Mucosa of descending colon (tissue), 3 donors: ENCODE results near the gene RABGGTA. TPM values are rescaled to one million over a fixed set of nuclear protein-coding genes. Genes with fewer than 3 reads are reported as not detected.

Source experiments
- ATAC-seq: fragments of 200-7000 bp; cut with Tn5 transposase; one replicate; pipeline ENCODE4 v1.9.1; 2020; ENCODE audit warnings: mild to moderate bottlenecking, moderate library complexity
- DNase-seq, 3 donors: peaks; one replicate each; pipeline ENCODE4 v3.0.0-alpha.2; 2020
- H3K36me3 ChIP-seq: fragments of 200-600 bp; one replicate; pipeline ENCODE4 v1.8.0; 2021; ENCODE audit warnings: low read depth, mild to moderate bottlenecking
- H3K4me1 ChIP-seq: fragments of 200-600 bp; one replicate; pipeline ENCODE4 v1.8.0; 2021; ENCODE audit warnings: low read depth, mild to moderate bottlenecking
- H3K4me3 ChIP-seq: fragments of 200-600 bp; one replicate; pipeline ENCODE4 v1.8.0; 2021; ENCODE audit warnings: mild to moderate bottlenecking
- H3K9me3 ChIP-seq: fragments of 200-600 bp; one replicate; pipeline ENCODE4 v1.8.0; 2021; ENCODE audit warnings: mild to moderate bottlenecking
- intact Hi-C, 2 donors: fragments of 100-400 bp; cut with DNase I in 1 of 2; cut with micrococcal nuclease in 1 of 2; formaldehyde crosslinking; loops; one replicate each; pipeline versions ENCODE4 v1.11.0 to v1.11.1; 2022; cut with DNase I, micrococcal nuclease
- total RNA-seq, 3 donors: library from RNA; stranded (reverse); fragmentation: NEBNext Ultra II Directional in 2 of 3; extraction: Animal tissue kit (Norgen Biotek cat#: 25700) in 2 of 3; gene quantifications; one replicate each; pipeline versions ENCODE4 v1.2.1 to v1.2.4, GENCODE V29; 2021 to 2023
- TF ChIP-seq, protein P1 (sequence below): fragments of 200-600 bp; IDR thresholded peaks from one replicate; pipeline ENCODE4 v1.8.0; 2022; ENCODE audit warnings: antibody characterized with exemption, mild to moderate bottlenecking
- donor health status: DM: no; HTN: no; CAD: no; lungs with moderate emphysema.
- donor health status: DM: no; HTN: no; CAD: no.
- donor health status: DM: no; HTN: yes; CAD: no.

The RABGGTA gene
- total RNA-seq, 3 donors from 2014 or later: 31.6 to 52.9 (median 41.3) TPM

DNA sequence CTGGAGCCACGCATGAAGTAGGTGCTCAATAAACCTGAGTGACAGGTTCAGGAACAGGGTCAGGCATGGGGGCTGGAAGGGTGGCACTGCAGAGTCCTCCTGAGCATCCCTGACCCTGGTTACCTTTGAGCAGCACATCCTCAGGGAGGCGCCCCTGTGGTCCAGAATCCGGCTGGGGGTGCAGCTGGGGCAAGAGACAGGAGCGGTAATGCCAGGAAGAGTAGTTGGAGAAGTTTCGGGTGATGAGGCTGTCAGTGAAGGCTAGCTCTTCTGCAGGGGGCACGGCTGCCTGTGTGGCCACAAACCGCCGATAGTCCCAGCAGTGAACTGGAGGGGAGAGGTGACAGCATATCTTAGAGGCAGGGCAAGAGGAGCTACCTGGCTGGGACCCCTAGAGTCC is 2.0 kb downstream of the RABGGTA start:
- peak in 1 of 3 donors; percentile 21 for DNase-seq
- H3K36me3 ChIP-seq: no peaks in the 10 kb centered on the region

GRCh38 chr14:24268225-24268624 is 3.2 kb downstream of the RABGGTA start:
- Histone ChIP-seq H3K36me3 (no peaks in the 10 kb centered on the region), H3K9me3 (no peaks in the 10 kb centered on the region), H3K4me3 (no peak overlapping the region), H3K4me1 (no peaks in the 10 kb centered on the region)
- ATAC-seq (no peak), DNase-seq (peak in 1 of 3 donors; percentile 11)
- intact Hi-C loops: no loop called here
- TF ChIP-seq, protein P1, sequence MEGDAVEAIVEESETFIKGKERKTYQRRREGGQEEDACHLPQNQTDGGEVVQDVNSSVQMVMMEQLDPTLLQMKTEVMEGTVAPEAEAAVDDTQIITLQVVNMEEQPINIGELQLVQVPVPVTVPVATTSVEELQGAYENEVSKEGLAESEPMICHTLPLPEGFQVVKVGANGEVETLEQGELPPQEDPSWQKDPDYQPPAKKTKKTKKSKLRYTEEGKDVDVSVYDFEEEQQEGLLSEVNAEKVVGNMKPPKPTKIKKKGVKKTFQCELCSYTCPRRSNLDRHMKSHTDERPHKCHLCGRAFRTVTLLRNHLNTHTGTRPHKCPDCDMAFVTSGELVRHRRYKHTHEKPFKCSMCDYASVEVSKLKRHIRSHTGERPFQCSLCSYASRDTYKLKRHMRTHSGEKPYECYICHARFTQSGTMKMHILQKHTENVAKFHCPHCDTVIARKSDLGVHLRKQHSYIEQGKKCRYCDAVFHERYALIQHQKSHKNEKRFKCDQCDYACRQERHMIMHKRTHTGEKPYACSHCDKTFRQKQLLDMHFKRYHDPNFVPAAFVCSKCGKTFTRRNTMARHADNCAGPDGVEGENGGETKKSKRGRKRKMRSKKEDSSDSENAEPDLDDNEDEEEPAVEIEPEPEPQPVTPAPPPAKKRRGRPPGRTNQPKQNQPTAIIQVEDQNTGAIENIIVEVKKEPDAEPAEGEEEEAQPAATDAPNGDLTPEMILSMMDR: no peak

More for the DNA sequence above, 2.0 kb downstream of the RABGGTA start:
- H3K9me3 ChIP-seq: no peaks in the 10 kb centered on the region
- no peak overlapping the region for H3K4me3 ChIP-seq
- no peak for ATAC-seq
- H3K4me1 ChIP-seq: no peaks in the 10 kb centered on the region
- TF ChIP-seq, protein P1: no peak
- intact Hi-C loops: no loop called here

DNA sequence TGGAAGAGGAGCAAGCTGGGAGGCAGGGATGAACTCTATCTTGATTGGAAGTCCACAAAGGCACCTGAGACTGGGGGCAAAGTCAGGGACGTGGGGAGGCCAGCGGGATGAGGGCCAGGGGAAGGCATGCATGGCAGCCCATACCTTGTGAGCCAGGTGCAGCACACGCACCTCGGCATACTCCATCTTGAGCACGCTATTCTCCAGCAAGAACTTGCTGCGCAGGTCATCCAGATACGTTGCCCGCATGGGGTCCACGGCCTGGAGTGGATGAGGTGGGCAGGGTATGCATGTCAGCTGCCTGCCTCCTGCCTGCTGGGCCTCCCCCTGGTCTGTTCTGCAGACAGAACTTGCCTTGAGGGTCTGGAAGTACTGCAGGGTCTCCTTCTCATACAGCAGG is 3.9 kb downstream of the RABGGTA start:
- no peaks in the 10 kb centered on the region for H3K36me3 ChIP-seq
- H3K4me1 ChIP-seq: no peaks in the 10 kb centered on the region
- intact Hi-C loops: no loop called here
- H3K4me3 ChIP-seq: no peak overlapping the region
- DNase-seq (peak in 1 of 3 donors; percentile 5), ATAC-seq (no peak)
- no peaks in the 10 kb centered on the region for H3K9me3 ChIP-seq
- TF ChIP-seq, protein P1: no peak

GRCh38 chr14:24266344-24267244 is 4.8 kb downstream of the RABGGTA start:
- H3K4me3 ChIP-seq: no peak overlapping the region
- no peak for ATAC-seq
- H3K9me3 ChIP-seq: no peaks in the 10 kb centered on the region
- H3K4me1 ChIP-seq: no peaks in the 10 kb centered on the region
- intact Hi-C loops: no loop called here
- no peaks in the 10 kb centered on the region for H3K36me3 ChIP-seq
- TF ChIP-seq, protein P1: no peak
- peak in 1 of 3 donors; percentile 15 for DNase-seq

- Histone ChIP-seq H3K4me1 (no peaks in the 10 kb centered on the region), H3K4me3 (no peak overlapping the region), H3K36me3 (no peaks in the 10 kb centered on the region), H3K9me3 (no peaks in the 10 kb centered on the region)
- intact Hi-C loops: no loop called here
- TF ChIP-seq, protein P1: no peak
- DNase-seq (peak in 1 of 3 donors; percentile 16), ATAC-seq (no peak)
Measured at GRCh38 chr14:24264298-24264697, 7.1 kb downstream of the RABGGTA start.
